GM19452 (cell line): ENCODE measurements around the gene OTOG.
"Not testable (repeated sequence)": the region's sequence is repeated elsewhere in the genome, so short reads cannot be mapped to it uniquely, and the experiment has no call there.

Experiments used
- ATAC-seq: cut with Tn5 transposase; IDR thresholded peaks from one replicate; pipeline ENCODE4 v1.9.1; 2021; ENCODE audit not compliant: unreplicated experiment

The OTOG gene

GRCh38 chr11:17622711-17623110 lies 75.7 kb downstream of the OTOG start:
- not testable (repeated sequence) for ATAC-seq

DNA sequence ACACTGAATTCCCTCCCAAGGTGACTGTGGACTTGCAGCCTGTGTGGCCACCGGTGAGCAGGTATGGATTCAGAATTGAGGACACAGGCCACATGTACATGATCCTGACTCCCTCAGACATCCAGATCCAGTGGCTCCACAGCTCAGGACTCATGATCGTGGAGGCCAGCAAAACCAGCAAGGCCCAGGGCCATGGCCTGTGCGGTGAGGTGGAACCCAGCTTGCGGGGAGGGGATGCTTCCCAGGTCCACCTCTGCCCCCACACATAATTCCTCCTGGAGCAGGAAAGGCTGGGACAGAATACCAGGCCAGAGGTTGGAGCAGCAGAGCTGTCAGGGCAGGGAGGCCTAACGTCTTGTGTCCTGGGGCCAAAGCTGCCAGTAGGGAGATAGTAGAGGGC lies 82.1 kb downstream of the OTOG start:
- no peak for ATAC-seq

DNA sequence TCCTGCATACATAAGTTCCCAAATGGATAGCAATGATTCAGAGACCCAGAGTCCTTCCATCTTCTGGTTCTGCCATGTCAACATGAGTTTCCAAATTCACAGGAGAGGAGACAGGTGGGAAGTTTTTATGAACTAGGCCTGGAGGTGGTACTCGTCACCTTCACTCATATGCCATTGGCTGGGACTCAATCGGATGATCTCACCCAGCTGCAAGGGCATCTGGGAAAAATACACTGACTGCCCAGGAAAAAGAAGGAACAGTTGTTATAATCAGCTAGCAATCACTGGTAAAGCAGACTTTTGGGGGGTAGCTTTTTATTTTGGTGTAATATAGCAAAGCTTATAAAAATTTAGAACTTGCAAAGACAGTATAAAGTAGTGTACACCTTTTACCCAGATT lies 83.9 kb downstream of the OTOG start:
- no peak for ATAC-seq

DNA sequence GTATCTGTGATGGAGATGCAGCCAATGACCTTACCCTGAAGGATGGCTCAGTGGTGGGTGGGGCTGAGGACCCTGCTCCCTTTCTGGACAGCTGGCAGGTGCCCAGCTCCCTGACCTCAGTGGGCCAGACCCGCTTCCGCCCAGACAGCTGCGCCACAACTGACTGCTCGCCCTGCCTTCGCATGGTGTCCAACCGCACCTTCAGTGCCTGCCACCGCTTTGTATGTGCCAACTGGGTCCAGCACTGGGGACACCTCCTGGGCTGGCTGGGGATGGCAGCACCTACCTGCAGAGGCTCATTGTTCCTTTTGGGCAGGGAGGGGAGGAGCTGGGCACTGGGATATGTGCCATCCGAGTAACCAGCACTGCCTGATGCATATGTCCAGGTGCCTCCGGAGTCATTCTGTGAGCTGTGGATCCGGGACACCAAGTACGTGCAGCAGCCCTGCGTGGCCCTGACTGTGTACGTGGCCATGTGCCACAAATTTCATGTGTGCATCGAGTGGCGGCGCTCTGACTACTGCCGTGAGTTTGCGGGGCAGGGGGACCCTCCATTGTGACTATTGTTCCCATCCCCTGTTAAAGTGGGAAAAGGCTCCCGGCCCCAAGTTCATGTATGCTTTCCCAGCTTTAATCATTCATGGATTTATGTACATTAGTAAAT lies 84.8 kb downstream of the OTOG start:
- ATAC-seq = no peak

- no peak for ATAC-seq
Measured at GRCh38 chr11:17633279-17633986, 86.4 kb downstream of the OTOG start.

DNA sequence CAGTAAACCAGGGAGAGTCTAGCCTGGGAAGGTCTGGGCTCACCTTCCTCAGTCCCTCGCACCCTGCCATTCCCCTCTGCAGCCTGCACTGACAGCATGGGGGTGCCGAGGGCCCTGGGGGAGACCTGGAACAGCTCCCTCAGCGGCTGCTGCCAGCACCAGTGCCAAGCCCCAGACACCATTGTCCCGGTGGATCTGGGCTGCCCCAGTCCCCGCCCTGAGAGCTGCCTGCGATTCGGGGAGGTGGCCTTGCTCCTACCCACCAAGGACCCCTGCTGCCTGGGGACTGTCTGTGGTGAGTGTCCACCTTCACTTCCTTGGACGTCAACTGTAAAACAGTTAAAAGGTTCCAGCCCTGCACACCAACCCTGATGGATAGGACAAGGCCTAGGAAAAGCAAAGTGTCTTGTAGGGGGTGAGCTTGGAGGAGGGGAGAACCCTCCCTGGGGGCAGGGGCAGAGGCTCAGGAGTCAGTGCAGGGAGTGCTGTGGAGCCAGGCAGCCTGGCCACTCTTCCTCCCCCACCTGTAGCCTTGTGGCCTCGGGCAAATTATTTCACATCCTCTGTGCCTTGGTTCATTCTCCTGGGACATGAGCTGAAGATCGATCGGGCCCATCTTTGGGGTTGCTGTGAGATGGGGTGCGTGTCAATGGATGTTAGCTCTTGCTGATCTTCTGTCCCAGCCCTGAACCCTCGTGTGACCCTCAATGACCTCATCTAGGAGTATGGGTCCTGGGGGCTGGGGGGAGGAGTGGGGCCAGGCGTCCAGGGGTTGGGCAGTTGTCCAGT lies 87.1 kb downstream of the OTOG start:
- no peak for ATAC-seq

- ATAC-seq = no peak
Measured at GRCh38 chr11:17634776-17635550, 87.9 kb downstream of the OTOG start.

GRCh38 chr11:17635551-17635938 lies 88.5 kb downstream of the OTOG start:
- ATAC-seq = no peak

- no peak for ATAC-seq
Measured at GRCh38 chr11:17636721-17637120, 89.7 kb downstream of the OTOG start.

DNA sequence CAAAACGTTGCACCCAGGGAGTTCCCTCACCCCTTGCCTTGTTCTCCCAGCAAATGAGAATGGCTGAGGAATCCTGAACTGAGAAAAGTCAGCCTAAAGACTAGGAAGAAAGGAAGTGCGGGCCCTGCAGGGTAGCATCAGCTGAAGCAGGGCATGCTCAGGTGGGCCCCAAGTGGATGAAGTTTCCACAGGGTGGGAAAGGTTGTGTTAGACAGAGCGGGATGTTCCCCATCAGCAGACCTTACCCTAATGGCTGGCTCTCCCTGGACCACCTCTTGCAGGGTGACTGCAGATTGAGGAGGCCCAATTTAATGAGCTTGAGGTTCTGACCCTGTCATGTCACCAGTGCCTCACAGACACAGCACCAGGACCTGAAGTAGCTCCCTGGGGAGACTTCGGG lies 90.8 kb downstream of the OTOG start:
- no peak for ATAC-seq

DNA sequence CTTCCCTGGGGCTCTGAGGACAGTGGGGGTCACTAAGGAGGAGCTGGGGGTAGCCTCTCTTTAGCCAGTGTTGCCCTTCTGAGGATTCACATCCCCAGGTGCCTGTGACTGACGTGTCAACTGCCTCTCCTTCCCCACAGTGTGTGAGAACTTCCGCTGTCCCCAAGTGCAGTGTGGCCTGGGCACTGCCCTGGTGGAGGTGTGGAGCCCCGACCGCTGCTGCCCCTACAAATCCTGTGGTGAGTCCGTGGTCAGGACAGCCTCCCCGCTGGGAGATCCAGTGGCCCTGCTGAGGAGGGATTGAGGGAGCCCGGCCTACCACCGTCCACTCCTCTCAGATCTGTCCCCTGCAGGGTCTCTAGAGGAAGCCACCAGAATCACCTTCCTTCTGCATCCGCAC lies 91.3 kb downstream of the OTOG start:
- ATAC-seq = no peak

- ATAC-seq = no peak
Measured at GRCh38 chr11:17639091-17639490, 92.0 kb downstream of the OTOG start.

GRCh38 chr11:17639781-17640180 lies 92.7 kb downstream of the OTOG start:
- no peak for ATAC-seq

GRCh38 chr11:17640493-17641164 lies 93.6 kb downstream of the OTOG start:
- no peak for ATAC-seq

GRCh38 chr11:17641792-17642350 lies 94.8 kb downstream of the OTOG start:
- no peak for ATAC-seq

DNA sequence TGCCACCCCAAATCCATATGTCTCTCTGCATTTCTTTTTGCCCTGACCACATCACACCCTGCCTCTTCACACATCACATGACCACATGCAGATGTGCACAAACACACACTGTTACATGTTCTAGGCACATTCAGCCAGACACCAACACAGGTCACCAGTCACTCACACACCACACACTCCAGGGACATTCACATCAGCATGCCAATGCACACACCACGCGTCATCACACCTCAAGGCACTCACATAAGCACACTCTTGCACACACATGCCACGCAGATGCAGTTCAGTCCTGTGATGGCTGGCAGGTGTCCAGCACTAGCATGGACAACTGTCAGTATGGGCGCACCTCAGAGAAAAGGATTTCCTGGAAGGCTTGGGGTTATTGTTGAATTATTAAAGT lies 95.3 kb downstream of the OTOG start:
- ATAC-seq = no peak

DNA sequence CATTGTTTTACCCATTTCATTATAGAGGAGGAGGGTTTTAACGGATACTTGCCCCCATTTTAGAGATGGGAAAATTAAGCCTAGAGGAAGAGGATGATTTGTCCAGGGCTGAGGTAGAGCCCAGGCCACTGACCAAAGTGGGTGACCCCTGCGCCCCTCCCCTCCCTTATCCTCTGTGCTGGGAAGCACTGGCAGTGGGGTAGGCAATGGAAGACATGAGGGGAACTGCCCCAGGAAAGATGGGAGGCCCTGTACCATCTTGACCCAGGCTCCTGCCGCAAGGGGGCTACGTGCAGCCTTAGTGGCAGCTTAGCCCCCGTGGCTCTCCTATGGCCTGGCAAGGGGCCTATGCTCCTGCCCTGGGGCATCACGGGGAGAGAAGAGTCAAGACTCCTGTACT lies 95.9 kb downstream of the OTOG start:
- no peak for ATAC-seq

GRCh38 chr11:17643506-17644405 lies 96.7 kb downstream of the OTOG start:
- ATAC-seq = no peak

- no peak for ATAC-seq
Measured at GRCh38 chr11:17645190-17645970, 98.3 kb downstream of the OTOG start.
